ENCODE data around the gene THAP7. TPM values are rescaled to one million over a fixed set of nuclear protein-coding genes. Genes with fewer than 3 reads are reported as not detected.
A peak's percentile ranks its signal among the peaks of the same experiment; 100 is the strongest.

Gene THAP7
- total and polyA plus RNA-seq, 9 of the 15 experiments (the other 6 are each of a cell fraction or from before 2014, with no cell fraction given): 7.9 to 263 (median 84.1) TPM

DNA sequence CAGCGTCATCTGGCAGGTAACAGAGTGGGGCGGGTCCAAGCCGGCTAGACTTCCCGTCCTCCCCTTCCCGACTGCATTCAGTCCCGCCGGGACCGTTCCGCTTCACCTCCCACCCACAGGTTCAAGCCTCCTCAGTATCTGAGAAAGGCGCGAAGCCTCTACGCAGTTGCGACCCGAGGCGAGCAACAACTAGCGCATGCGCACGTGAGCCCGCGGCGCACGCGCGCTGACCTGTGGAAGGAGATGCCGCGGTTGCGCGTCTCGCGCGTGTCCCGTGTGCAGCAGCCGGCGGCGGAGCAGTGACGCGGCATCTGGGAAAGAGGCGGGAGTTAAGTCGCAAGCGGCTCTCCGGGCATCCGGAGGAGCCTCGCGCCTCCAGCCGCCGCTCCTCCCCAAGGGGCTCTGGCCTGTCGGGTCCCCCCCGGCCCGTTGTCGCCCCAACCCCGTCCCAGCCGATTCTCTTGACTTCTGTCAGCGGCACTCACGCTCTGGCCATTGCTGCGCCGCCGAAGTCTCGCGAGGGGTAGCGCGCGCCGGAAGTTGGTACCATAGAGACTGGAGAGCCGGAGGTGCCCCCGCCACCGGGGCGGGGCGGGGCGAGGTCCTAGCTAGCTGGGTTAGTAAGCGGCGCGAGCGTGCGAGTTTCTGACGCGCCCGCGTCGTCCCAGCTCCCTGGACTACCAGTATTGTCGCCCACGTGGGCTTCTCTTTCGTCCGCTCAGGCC lies at the start of gene THAP7 (continued):
- no peak for TF ChIP-seq ASH1L (IDR thresholded peaks at IDR 0.05; ENCODE audit: borderline replicate concordance, low read depth, partially characterized antibody)
- TF ChIP-seq ZNF695 (CRISPR knock-in tag; IDR thresholded peaks at IDR 0.05): peak; percentile 5; the same call in 1 of the 2 replicates
- TF ChIP-seq BRCA1 (IDR thresholded peaks at IDR 0.05): no peak
- TF ChIP-seq BRCA1 (CRISPR knock-in tag; IDR thresholded peaks at IDR 0.05): no peak
- no peak for TF ChIP-seq SAFB2 (IDR thresholded peaks at IDR 0.05; ENCODE audit: borderline replicate concordance, low read depth, low read length, severe bottlenecking)
- TF ChIP-seq TAF15 (IDR thresholded peaks at IDR 0.05; ENCODE audit: low read depth, low read length): no peak
- TF ChIP-seq, protein P1, sequence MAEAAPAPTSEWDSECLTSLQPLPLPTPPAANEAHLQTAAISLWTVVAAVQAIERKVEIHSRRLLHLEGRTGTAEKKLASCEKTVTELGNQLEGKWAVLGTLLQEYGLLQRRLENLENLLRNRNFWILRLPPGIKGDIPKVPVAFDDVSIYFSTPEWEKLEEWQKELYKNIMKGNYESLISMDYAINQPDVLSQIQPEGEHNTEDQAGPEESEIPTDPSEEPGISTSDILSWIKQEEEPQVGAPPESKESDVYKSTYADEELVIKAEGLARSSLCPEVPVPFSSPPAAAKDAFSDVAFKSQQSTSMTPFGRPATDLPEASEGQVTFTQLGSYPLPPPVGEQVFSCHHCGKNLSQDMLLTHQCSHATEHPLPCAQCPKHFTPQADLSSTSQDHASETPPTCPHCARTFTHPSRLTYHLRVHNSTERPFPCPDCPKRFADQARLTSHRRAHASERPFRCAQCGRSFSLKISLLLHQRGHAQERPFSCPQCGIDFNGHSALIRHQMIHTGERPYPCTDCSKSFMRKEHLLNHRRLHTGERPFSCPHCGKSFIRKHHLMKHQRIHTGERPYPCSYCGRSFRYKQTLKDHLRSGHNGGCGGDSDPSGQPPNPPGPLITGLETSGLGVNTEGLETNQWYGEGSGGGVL (CRISPR knock-in tag; IDR thresholded peaks at IDR 0.05): no peak
- TF ChIP-seq NCOA6 (IDR thresholded peaks at IDR 0.05): no peak
- TF ChIP-seq ZBTB11 (CRISPR knock-in tag; IDR thresholded peaks at IDR 0.05): peak in 1 of 3 experiments; percentile 61; a peak in 2 of 6 replicates
- no peak for TF ChIP-seq POLR2H (tag; IDR thresholded peaks at IDR 0.05; ENCODE audit: low read depth)
- no peak for TF ChIP-seq RAD51 (IDR thresholded peaks at IDR 0.05; ENCODE audit: borderline replicate concordance, low read depth)
- TF ChIP-seq ZNF77 (CRISPR knock-in tag; IDR thresholded peaks at IDR 0.05): no peak
- TF ChIP-seq HDAC2 (IDR thresholded peaks at IDR 0.05): no peak
- TF ChIP-seq NRF1 (conservative IDR thresholded peaks at IDR 0.05 in 1 of 2, IDR thresholded peaks at IDR 0.05 in 1 of 2): no peak
- TF ChIP-seq FOXK2 (conservative IDR thresholded peaks at IDR 0.05 in 1 of 2, IDR thresholded peaks at IDR 0.05 in 1 of 2; ENCODE audit: low read depth in 2 of 2): no peak
- TF ChIP-seq ZNF212 (CRISPR knock-in tag; IDR thresholded peaks at IDR 0.05): peak; percentile 92
- TF ChIP-seq ZNF232 (CRISPR knock-in tag; IDR thresholded peaks at IDR 0.05): no peak
- no peak for TF ChIP-seq ZNF699 (CRISPR knock-in tag; IDR thresholded peaks at IDR 0.05; ENCODE audit: insufficient replicate concordance)
- no peak for TF ChIP-seq ATF3 (IDR thresholded peaks at IDR 0.05)
- peak; percentile 97 for TF ChIP-seq ATF3 (CRISPR knock-in tag; conservative IDR thresholded peaks at IDR 0.05)
- TF ChIP-seq, protein P2, sequence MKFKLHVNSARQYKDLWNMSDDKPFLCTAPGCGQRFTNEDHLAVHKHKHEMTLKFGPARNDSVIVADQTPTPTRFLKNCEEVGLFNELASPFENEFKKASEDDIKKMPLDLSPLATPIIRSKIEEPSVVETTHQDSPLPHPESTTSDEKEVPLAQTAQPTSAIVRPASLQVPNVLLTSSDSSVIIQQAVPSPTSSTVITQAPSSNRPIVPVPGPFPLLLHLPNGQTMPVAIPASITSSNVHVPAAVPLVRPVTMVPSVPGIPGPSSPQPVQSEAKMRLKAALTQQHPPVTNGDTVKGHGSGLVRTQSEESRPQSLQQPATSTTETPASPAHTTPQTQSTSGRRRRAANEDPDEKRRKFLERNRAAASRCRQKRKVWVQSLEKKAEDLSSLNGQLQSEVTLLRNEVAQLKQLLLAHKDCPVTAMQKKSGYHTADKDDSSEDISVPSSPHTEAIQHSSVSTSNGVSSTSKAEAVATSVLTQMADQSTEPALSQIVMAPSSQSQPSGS (CRISPR knock-in tag; IDR thresholded peaks at IDR 0.05): no peak
